GM18909 (cell line): ENCODE data around the gene ALOX5.

Source experiments
- ATAC-seq: cut with Tn5 transposase; IDR thresholded peaks from one replicate; pipeline ENCODE4 v1.9.1; 2021; ENCODE audit warnings: mild to moderate bottlenecking; ENCODE audit not compliant: unreplicated experiment, poor library complexity

ALOX5 gene

GRCh38 chr10:45422207-45422865, 48.3 kb downstream of the ALOX5 start:
- no peak for ATAC-seq

GRCh38 chr10:45422866-45423659, 49.0 kb downstream of the ALOX5 start:
- ATAC-seq = no peak

- no peak for ATAC-seq
Measured at GRCh38 chr10:45423976-45424499, 50.0 kb downstream of the ALOX5 start.

GRCh38 chr10:45424668-45425404, 50.8 kb downstream of the ALOX5 start:
- ATAC-seq = no peak

GRCh38 chr10:45425621-45426563, 51.9 kb downstream of the ALOX5 start:
- no peak for ATAC-seq

- ATAC-seq = no peak
Measured at GRCh38 chr10:45427262-45427969, 53.4 kb downstream of the ALOX5 start.

GRCh38 chr10:45427970-45428366, 54.0 kb downstream of the ALOX5 start:
- no peak for ATAC-seq

GRCh38 chr10:45428611-45429510, 54.8 kb downstream of the ALOX5 start:
- no peak for ATAC-seq

GRCh38 chr10:45429790-45430189, 55.8 kb downstream of the ALOX5 start:
- no peak for ATAC-seq

- ATAC-seq = no peak
Measured at GRCh38 chr10:45432113-45432512, 58.1 kb downstream of the ALOX5 start.

- no peak for ATAC-seq
Measured at GRCh38 chr10:45432700-45433472, 58.9 kb downstream of the ALOX5 start.

- peak; percentile 98 for ATAC-seq
Measured at GRCh38 chr10:45433716-45434469, 59.9 kb downstream of the ALOX5 start.

- no peak for ATAC-seq
Measured at GRCh38 chr10:45437587-45438465, 63.8 kb downstream of the ALOX5 start.

- ATAC-seq = no peak
Measured at GRCh38 chr10:45438466-45439090, 64.6 kb downstream of the ALOX5 start.

GRCh38 chr10:45439365-45439764, 65.3 kb downstream of the ALOX5 start:
- ATAC-seq = no peak
